Jurkat, Clone E6-1 (cell line): ENCODE data around the gene MKI67.

Source experiments
- DNase-seq: peaks from one replicate; pipeline ENCODE4 v3.0.0-alpha.2; 2011; ENCODE audit warnings: low read depth, low spot score
- H3K4me3 ChIP-seq: 2 replicates; pipeline ENCODE4 v1.5.1; 2011; ENCODE audit warnings: mild to moderate bottlenecking, low read length, control low read depth, moderate library complexity

The MKI67 gene

GRCh38 chr10:128071417-128071782 lies 54.8 kb downstream of the MKI67 start:
- H3K4me3 ChIP-seq: no peak overlapping the region
- DNase-seq: no peak

- no peak overlapping the region for H3K4me3 ChIP-seq
- no peak for DNase-seq
These were observed 55.4 kb downstream of the MKI67 start for GRCh38 chr10:128070721-128071416.

- DNase-seq: no peak
- H3K4me3 ChIP-seq: no peak overlapping the region
These were observed 56.1 kb downstream of the MKI67 start for GRCh38 chr10:128070161-128070560.

GRCh38 chr10:128069351-128070051 lies 56.7 kb downstream of the MKI67 start:
- no peak overlapping the region for H3K4me3 ChIP-seq
- DNase-seq: peak; percentile 68

GRCh38 chr10:128068398-128069285 lies 57.6 kb downstream of the MKI67 start:
- DNase-seq: no peak
- H3K4me3 ChIP-seq: no peak overlapping the region

- H3K4me3 ChIP-seq: no peak overlapping the region
- no peak for DNase-seq
These were observed 58.4 kb downstream of the MKI67 start for GRCh38 chr10:128067691-128068397.

GRCh38 chr10:128066870-128067382 lies 59.3 kb downstream of the MKI67 start:
- DNase-seq: no peak
- no peak overlapping the region for H3K4me3 ChIP-seq

GRCh38 chr10:128065881-128066534 lies 60.2 kb downstream of the MKI67 start:
- H3K4me3 ChIP-seq: no peak overlapping the region
- no peak for DNase-seq

GRCh38 chr10:128064970-128065580 lies 61.1 kb downstream of the MKI67 start:
- no peak overlapping the region for H3K4me3 ChIP-seq
- DNase-seq: no peak

GRCh38 chr10:128064108-128064969 lies 61.9 kb downstream of the MKI67 start:
- H3K4me3 ChIP-seq: peak overlapping the region; percentile 28
- peak; percentile 96 for DNase-seq

- no peak for DNase-seq
- H3K4me3 ChIP-seq: peak overlapping the region; percentile 44
These were observed 62.5 kb downstream of the MKI67 start for GRCh38 chr10:128063736-128064107.

- H3K4me3 ChIP-seq: peak overlapping the region; percentile 44
These were observed 63.2 kb downstream of the MKI67 start for GRCh38 chr10:128062881-128063563.

GRCh38 chr10:128062331-128062880 lies 63.8 kb downstream of the MKI67 start:
- no peak for DNase-seq
- H3K4me3 ChIP-seq: peak overlapping the region; percentile 44

More at GRCh38 chr10:128062881-128063563, 63.2 kb downstream of the MKI67 start:
- peak; percentile 88 for DNase-seq

- no peak overlapping the region for H3K4me3 ChIP-seq
- DNase-seq: no peak
These were observed 64.6 kb downstream of the MKI67 start for GRCh38 chr10:128061306-128062300.
